ENCODE data around the gene PLD2.
"Not testable (repeated sequence)": the region's sequence is repeated elsewhere in the genome, so short reads cannot be mapped to it uniquely, and the experiment has no call there.

PLD2 gene

GRCh38 chr17:4837471-4838308, 30.7 kb downstream of the PLD2 start:
- DNase-seq, result no peak

DNA sequence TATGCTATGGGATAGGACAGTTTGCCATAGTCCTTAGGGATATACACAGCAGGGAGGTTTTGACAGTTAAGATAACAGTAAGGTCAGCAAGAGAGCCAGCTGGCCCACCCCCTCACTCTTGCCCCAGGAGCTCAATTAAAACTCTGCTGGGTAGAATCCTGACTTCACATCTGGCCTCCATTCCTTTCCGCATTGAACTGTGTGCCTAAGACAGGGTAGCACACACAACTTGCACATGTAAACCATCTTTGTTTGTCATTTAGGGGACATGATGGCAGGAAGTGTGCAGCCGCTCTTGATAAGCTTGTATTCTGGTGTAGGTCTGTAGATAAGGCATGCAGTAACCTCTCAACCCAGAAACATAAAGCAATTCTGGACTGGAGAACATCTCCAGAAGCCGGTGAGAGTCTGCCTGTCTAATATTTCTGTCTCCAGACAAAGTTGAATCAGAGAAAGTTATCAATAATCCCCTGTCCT, 31.4 kb downstream of the PLD2 start:
- no peak for DNase-seq

GRCh38 chr17:4839221-4839620, 32.3 kb downstream of the PLD2 start:
- no peak for DNase-seq

GRCh38 chr17:4839965-4840892, 33.3 kb downstream of the PLD2 start:
- no peak for DNase-seq

DNA sequence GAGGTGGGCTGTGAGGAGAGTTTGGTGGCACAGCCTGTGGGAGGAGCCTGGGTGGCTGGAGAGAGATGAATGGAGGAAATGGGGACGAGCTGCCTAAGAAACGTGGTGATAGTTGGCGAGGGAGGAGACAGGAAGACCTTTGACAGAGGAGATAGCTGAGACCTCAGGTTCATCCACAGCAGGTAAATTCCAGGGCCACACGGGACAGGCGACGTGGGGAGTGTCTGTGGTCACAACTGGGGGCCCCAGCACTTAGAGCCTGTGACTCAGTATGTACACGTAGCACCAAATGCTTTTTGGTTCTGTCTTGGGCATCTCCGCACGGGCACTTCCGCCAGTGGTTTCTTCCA, 33.9 kb downstream of the PLD2 start:
- no peak for DNase-seq

DNA sequence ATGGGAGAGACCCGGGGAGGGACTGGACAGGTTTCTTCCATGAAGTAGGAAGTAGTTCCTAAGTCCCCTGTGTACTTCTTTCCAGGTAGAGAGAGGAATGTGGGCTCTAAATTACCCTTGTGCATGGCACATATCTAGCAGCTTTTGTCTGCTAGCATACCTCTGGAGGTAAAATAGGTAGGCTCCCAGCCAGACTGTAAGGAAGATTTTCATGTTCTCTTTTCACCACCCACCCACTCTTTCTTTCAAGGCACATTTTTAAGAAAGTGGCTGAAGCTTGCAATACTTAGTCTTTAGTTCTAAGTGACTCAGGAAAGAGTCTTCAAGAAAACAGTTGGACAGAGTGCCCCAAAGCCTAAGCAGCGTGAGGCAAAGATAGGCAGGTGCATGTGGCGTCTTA, 35.4 kb downstream of the PLD2 start:
- DNase-seq, result no peak

GRCh38 chr17:4843321-4844000, 36.5 kb downstream of the PLD2 start:
- DNase-seq, result no peak

DNA sequence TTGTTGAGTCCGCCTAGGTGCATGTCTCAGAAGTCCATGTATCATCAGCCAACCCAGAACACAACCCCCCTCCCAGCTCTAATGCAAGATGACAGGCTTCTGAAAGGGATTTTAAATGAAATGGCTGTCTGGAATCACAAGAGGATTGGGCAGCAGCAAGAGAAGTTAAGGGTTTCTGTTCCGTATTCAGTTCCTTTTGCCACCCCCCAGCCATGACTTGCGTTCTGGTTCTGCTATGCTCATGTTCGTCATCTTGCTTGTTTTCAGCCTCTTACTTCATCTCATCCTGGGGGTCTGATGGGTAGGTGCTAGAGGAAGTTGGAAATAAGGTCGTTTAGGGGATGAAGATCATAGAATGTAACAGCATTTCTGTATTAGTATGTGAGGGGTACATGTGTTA, 38.2 kb downstream of the PLD2 start:
- no peak for DNase-seq

- no peak for DNase-seq
Observed at GRCh38 chr17:4846635-4847390, 39.9 kb downstream of the PLD2 start.

DNA sequence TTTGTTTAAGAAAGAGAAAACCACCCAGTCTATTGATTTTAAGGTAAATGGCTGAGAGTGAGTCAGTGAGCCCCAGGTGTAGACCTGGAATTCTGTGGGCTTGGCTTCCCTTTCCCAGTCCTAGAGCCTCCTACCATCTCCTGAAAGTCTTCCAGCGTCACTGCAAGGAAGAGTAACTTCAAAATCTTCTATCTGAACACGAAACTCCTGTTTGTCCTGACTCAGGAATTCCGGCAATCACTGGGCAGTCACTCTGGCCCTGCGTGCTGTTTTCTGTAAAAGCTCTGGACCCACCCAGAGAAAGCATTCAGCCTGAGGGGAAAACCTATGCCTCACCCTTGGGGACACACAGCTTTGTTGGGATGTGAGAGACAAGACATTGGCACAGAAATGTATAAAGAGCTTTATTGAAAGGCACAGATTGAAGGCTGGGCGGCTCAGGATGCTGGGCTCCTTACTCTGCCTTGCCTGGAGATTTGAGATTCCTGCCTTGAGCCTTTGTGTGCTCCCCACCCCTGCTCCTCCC, 42.1 kb downstream of the PLD2 start:
- no peak for DNase-seq

GRCh38 chr17:4850246-4850645, 43.3 kb downstream of the PLD2 start:
- DNase-seq, result no peak

- no peak for DNase-seq
Observed at GRCh38 chr17:4851084-4851483, 44.1 kb downstream of the PLD2 start.

GRCh38 chr17:4852567-4853207, 45.7 kb downstream of the PLD2 start:
- no peak for DNase-seq

DNA sequence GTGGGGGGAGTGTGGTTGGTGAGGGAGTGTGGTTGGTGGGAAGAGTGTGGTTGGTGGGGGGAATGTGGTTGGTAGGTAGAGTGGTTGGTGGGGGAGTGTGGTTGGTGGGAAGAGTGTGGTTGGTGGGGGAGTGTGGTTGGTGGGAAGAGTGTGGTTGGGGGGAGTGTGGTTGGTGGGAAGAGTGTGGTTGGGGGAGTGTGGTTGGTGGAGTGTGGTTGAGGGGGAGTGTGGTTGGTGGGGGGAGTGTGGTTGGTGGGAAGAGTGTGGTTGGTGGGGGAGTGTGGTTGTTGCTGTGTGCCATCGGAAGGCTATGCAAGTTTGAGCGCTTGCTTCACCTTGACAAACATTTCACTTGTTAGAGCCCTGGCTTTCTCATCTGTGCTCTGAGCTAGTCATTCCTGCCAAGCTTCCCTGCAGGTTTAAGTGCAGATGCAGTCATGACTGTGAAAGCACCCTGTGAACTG, 46.3 kb downstream of the PLD2 start:
- no peak for DNase-seq

GRCh38 chr17:4854111-4854681, 47.2 kb downstream of the PLD2 start:
- DNase-seq, result no peak

GRCh38 chr17:4856271-4856936, 49.5 kb downstream of the PLD2 start:
- no peak for DNase-seq

DNA sequence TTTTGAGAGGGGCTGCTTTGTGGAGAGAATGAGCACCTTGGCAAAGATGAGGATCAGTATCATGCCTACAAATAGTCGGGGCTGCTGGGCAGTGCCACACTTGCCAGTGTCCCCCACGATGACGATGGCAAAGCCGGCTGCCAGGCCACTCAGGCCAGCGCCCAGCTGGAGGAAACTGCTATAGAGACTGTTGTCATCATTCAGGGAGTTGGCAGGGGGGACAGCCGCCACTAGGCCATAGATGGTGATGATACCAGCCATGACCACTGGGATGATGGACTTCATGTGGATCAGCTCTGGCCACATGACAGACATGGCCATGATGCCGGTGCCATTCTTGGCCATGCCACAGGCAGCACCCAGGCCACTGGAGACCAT, 50.0 kb downstream of the PLD2 start:
- DNase-seq, result no peak

GRCh38 chr17:4857347-4857746, 50.4 kb downstream of the PLD2 start:
- DNase-seq, result not testable (repeated sequence)

GRCh38 chr17:4858068-4858881, 51.3 kb downstream of the PLD2 start:
- no peak for DNase-seq

- no peak for DNase-seq
Observed at GRCh38 chr17:4858882-4859260, 51.9 kb downstream of the PLD2 start.

Measured in GF-D8 (cell line).